ENCODE measurements around the gene KNCN. TPM values are rescaled to one million over a fixed set of nuclear protein-coding genes. Genes with fewer than 3 reads are reported as not detected.

The KNCN gene
- total RNA-seq, 1 donor from 2014 or later, result not detected

GRCh38 chr1:46581681-46582455, 30.4 kb upstream of the KNCN start:
- no peaks in the 10 kb centered on the region for H3K36me3 ChIP-seq
- peaks cover 6% of the 10 kb centered on the region for H3F3A ChIP-seq (ENCODE audit: low read depth)
- peaks cover 5% of the 10 kb centered on the region for H3K4me1 Mint-ChIP-seq
- no peaks in the 10 kb centered on the region for H3K9me3 Mint-ChIP-seq
- H3K27ac Mint-ChIP-seq, result no peak overlapping the region
- peaks cover 7% of the 10 kb centered on the region for H3K36me3 Mint-ChIP-seq
- no peak overlapping the region for H3K4me3 Mint-ChIP-seq
- no peak for DNase-seq (ENCODE audit: low spot score)
- H3K27ac ChIP-seq, result no peak overlapping the region
- H3K27me3 ChIP-seq, result no peaks in the 10 kb centered on the region
- H3K79me2 ChIP-seq (ENCODE audit: low read depth), result no peaks in the 10 kb centered on the region
- H4K20me1 ChIP-seq (ENCODE audit: low read depth), result no peaks in the 10 kb centered on the region
- H3K4me2 ChIP-seq, result no peak overlapping the region
- no peak overlapping the region for H3K9ac ChIP-seq
- peaks cover 19% of the 10 kb centered on the region for H3K4me1 ChIP-seq
- no peak overlapping the region for H2AFZ ChIP-seq (replicated peaks)
- no peaks in the 10 kb centered on the region for H3K9me3 ChIP-seq (ENCODE audit: low read depth)
- H3K4me3 ChIP-seq, result no peak overlapping the region
- H3K27me3 Mint-ChIP-seq (ENCODE audit: insufficient read depth, low read depth), result peaks cover 2% of the 10 kb centered on the region
- TF ChIP-seq EZH2phosphoT487 (IDR thresholded peaks at IDR 0.05) (no peak), CTCF (IDR thresholded peaks at IDR 0.05) (no peak), EZH2 (IDR thresholded peaks at IDR 0.05) (no peak)

- Histone ChIP-seq H3K4me3 (no peak overlapping the region), H3K79me2 (ENCODE audit: low read depth) (no peaks in the 10 kb centered on the region), H3F3A (ENCODE audit: low read depth) (peaks cover 20% of the 10 kb centered on the region), H2AFZ (replicated peaks) (no peak overlapping the region), H3K36me3 (no peaks in the 10 kb centered on the region), H3K9ac (no peak overlapping the region), H3K27me3 (no peaks in the 10 kb centered on the region), H3K9me3 (ENCODE audit: low read depth) (no peaks in the 10 kb centered on the region), H3K4me1 (peaks cover 33% of the 10 kb centered on the region), H3K4me2 (no peak overlapping the region), H3K27ac (no peak overlapping the region), H4K20me1 (ENCODE audit: low read depth) (no peaks in the 10 kb centered on the region)
- H3K27me3 Mint-ChIP-seq (ENCODE audit: insufficient read depth, low read depth), result no peaks in the 10 kb centered on the region
- peaks cover 7% of the 10 kb centered on the region for H3K36me3 Mint-ChIP-seq
- H3K4me1 Mint-ChIP-seq, result peaks cover 14% of the 10 kb centered on the region
- no peaks in the 10 kb centered on the region for H3K9me3 Mint-ChIP-seq
- no peak overlapping the region for H3K4me3 Mint-ChIP-seq
- no peak for DNase-seq (ENCODE audit: low spot score)
- no peak overlapping the region for H3K27ac Mint-ChIP-seq
- no peak for TF ChIP-seq EZH2 (IDR thresholded peaks at IDR 0.05)
- no peak for TF ChIP-seq EZH2phosphoT487 (IDR thresholded peaks at IDR 0.05)
- TF ChIP-seq CTCF (IDR thresholded peaks at IDR 0.05), result no peak
Measured at GRCh38 chr1:46580140-46580903, 28.9 kb upstream of the KNCN start.

- Histone ChIP-seq H3F3A (ENCODE audit: low read depth) (peaks cover 33% of the 10 kb centered on the region), H3K9ac (no peak overlapping the region), H3K79me2 (ENCODE audit: low read depth) (no peaks in the 10 kb centered on the region), H3K36me3 (no peaks in the 10 kb centered on the region), H3K4me3 (no peak overlapping the region), H2AFZ (replicated peaks) (no peak overlapping the region), H3K4me2 (no peak overlapping the region), H4K20me1 (ENCODE audit: low read depth) (no peaks in the 10 kb centered on the region), H3K9me3 (ENCODE audit: low read depth) (no peaks in the 10 kb centered on the region), H3K4me1 (peaks cover 29% of the 10 kb centered on the region), H3K27ac (no peak overlapping the region), H3K27me3 (no peaks in the 10 kb centered on the region)
- H3K4me1 Mint-ChIP-seq, result peaks cover 16% of the 10 kb centered on the region
- no peaks in the 10 kb centered on the region for H3K9me3 Mint-ChIP-seq
- peaks cover 5% of the 10 kb centered on the region for H3K36me3 Mint-ChIP-seq
- no peaks in the 10 kb centered on the region for H3K27me3 Mint-ChIP-seq (ENCODE audit: insufficient read depth, low read depth)
- no peak overlapping the region for H3K27ac Mint-ChIP-seq
- H3K4me3 Mint-ChIP-seq, result no peak overlapping the region
- DNase-seq (ENCODE audit: low spot score), result no peak
- TF ChIP-seq CTCF (IDR thresholded peaks at IDR 0.05), result no peak
Measured at GRCh38 chr1:46577671-46578070, 26.2 kb upstream of the KNCN start.
